Measurements from ENCODE around the gene ALDH3B1. TPM values are rescaled to one million over a fixed set of nuclear protein-coding genes. Genes with fewer than 3 reads are reported as not detected.
"Not testable (repeated sequence)": the region's sequence is repeated elsewhere in the genome, so short reads cannot be mapped to it uniquely, and the experiment has no call there.

ALDH3B1 gene
- total RNA-seq, 1 donor from 2014 or later, result 1.3 TPM

DNA sequence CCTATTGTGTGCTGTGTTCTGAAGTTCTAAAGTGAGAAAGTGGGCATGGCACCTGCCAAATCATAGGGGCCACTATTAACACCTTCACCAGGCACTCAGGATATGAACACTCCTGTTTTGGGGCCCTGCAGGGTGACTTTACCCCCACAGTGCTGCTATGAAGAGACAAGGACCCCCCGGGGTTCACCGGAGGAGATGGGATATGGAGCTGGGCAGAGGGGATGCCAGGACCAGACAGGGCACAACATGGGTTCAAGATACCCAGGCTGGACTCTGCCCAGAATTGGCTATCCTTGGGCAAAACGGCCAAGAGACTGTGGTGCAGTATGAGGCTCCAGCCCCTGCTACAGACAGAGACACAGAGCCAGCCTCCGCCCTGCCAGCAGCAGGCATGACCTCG is 15.7 kb upstream of the ALDH3B1 start:
- H3K27me3 Mint-ChIP-seq (ENCODE audit: low read depth, unreplicated experiment), result peaks cover 20% of the 10 kb centered on the region
- not testable (repeated sequence) for H3K9ac ChIP-seq (ENCODE audit: low read length); FAIRE-seq; H4K20me1 ChIP-seq (ENCODE audit: insufficient read depth, low read length); H3K27ac Mint-ChIP-seq (ENCODE audit: unreplicated experiment); H3K4me3 Mint-ChIP-seq (ENCODE audit: unreplicated experiment); H3K27ac ChIP-seq (ENCODE audit: low read depth, low read length); H3K4me3 ChIP-seq (ENCODE audit: insufficient read depth, low read depth, low read length); H3K9me3 ChIP-seq (ENCODE audit: insufficient read depth, low read depth, low read length); H3K9me3 Mint-ChIP-seq (ENCODE audit: unreplicated experiment); H3K4me1 ChIP-seq (ENCODE audit: insufficient read depth, low read length); H3K36me3 ChIP-seq (ENCODE audit: insufficient read depth, low read length); H3K4me2 ChIP-seq (ENCODE audit: low read length); DNase-seq (ENCODE audit: low read depth); H2AFZ ChIP-seq (ENCODE audit: low read depth, low read length); H3K79me2 ChIP-seq (ENCODE audit: insufficient read depth, low read length); H3K4me1 Mint-ChIP-seq (ENCODE audit: low read depth, unreplicated experiment); H3K27me3 ChIP-seq (ENCODE audit: insufficient read depth, low read length)
- peaks cover 19% of the 10 kb centered on the region for H3K36me3 Mint-ChIP-seq (ENCODE audit: low read depth, unreplicated experiment)

DNA sequence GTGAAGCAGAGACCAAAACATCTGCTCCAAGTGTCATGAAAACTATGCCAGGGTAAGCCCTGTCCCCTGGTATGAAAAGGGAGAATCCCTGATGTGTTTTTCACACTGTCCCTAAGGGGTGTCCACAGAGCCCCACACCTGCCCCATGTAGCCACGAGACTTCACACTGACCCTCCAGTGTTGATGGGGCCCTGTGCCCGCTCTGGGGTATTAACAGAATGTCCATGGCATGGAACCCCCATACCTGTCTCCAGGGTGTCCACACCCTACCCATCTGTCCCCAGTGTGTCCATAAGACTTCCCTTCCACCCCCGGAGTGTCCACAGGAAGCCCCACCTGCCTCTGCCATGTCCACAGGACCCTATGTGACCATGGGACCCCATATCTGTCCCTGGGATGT is 15.0 kb upstream of the ALDH3B1 start:
- H3K4me2 ChIP-seq (ENCODE audit: low read length); H3K9me3 Mint-ChIP-seq (ENCODE audit: unreplicated experiment); H3K27ac Mint-ChIP-seq (ENCODE audit: unreplicated experiment); FAIRE-seq; H3K9me3 ChIP-seq (ENCODE audit: insufficient read depth, low read depth, low read length); H2AFZ ChIP-seq (ENCODE audit: low read depth, low read length); DNase-seq (ENCODE audit: low read depth); H4K20me1 ChIP-seq (ENCODE audit: insufficient read depth, low read length); H3K79me2 ChIP-seq (ENCODE audit: insufficient read depth, low read length); H3K9ac ChIP-seq (ENCODE audit: low read length); H3K27ac ChIP-seq (ENCODE audit: low read depth, low read length); H3K36me3 ChIP-seq (ENCODE audit: insufficient read depth, low read length); H3K4me3 Mint-ChIP-seq (ENCODE audit: unreplicated experiment); H3K4me1 ChIP-seq (ENCODE audit: insufficient read depth, low read length); H3K27me3 ChIP-seq (ENCODE audit: insufficient read depth, low read length); H3K4me1 Mint-ChIP-seq (ENCODE audit: low read depth, unreplicated experiment); H3K4me3 ChIP-seq (ENCODE audit: insufficient read depth, low read depth, low read length): not testable (repeated sequence)
- peaks cover 15% of the 10 kb centered on the region for H3K27me3 Mint-ChIP-seq (ENCODE audit: low read depth, unreplicated experiment)
- H3K36me3 Mint-ChIP-seq (ENCODE audit: low read depth, unreplicated experiment), result peaks cover 17% of the 10 kb centered on the region

DNA sequence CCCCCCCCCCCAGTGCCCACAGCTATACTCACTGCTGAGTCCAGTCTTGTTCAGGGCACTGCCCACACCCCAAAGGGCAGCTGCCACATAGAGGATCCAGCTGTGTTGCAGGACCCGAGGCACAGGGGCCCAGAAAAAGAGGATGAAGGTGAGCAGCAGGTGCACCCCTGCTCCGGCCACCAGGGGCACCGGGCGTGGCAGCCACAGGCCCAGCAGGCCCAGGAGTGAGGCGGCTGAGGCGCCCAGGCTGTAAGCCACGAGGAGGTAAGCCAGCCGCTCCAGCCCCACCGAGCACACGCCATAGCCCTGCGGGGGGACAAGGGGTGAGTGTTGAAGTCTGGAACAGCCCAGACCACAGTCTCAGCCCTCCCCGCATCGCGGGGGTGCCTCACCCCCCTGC is 14.5 kb upstream of the ALDH3B1 start:
- peaks cover 17% of the 10 kb centered on the region for H3K36me3 Mint-ChIP-seq (ENCODE audit: low read depth, unreplicated experiment)
- H3K36me3 ChIP-seq (ENCODE audit: insufficient read depth, low read length); H3K27me3 ChIP-seq (ENCODE audit: insufficient read depth, low read length); H4K20me1 ChIP-seq (ENCODE audit: insufficient read depth, low read length); H3K79me2 ChIP-seq (ENCODE audit: insufficient read depth, low read length); H3K27ac ChIP-seq (ENCODE audit: low read depth, low read length); H3K4me2 ChIP-seq (ENCODE audit: low read length); H3K9ac ChIP-seq (ENCODE audit: low read length); FAIRE-seq; H2AFZ ChIP-seq (ENCODE audit: low read depth, low read length); H3K4me1 Mint-ChIP-seq (ENCODE audit: low read depth, unreplicated experiment); H3K4me1 ChIP-seq (ENCODE audit: insufficient read depth, low read length); H3K27ac Mint-ChIP-seq (ENCODE audit: unreplicated experiment); DNase-seq (ENCODE audit: low read depth); H3K4me3 ChIP-seq (ENCODE audit: insufficient read depth, low read depth, low read length); H3K4me3 Mint-ChIP-seq (ENCODE audit: unreplicated experiment); H3K9me3 ChIP-seq (ENCODE audit: insufficient read depth, low read depth, low read length); H3K9me3 Mint-ChIP-seq (ENCODE audit: unreplicated experiment): not testable (repeated sequence)
- peaks cover 15% of the 10 kb centered on the region for H3K27me3 Mint-ChIP-seq (ENCODE audit: low read depth, unreplicated experiment)

DNA sequence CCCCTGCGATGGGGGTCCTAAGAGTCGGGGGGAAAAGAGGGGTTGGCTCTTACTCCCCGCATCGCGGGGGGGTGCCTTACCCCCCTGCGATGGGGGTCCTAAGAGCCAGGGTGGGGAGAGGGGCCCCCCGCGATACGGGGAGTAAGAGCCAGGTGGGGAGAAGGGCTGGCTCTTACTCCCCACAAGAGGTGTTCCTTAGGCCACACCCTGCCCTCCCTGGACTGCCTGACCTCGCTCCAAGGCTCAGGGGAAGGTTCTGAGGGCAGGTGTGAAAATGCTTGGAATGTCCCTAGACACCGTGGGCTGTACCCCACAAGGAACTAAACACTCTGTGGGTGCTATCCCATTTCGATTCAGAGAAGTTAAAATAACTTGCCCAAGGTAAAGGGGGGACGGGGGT is 14.1 kb upstream of the ALDH3B1 start:
- Mint-ChIP-seq H3K27me3 (ENCODE audit: low read depth, unreplicated experiment) (peaks cover 15% of the 10 kb centered on the region), H3K9me3 (ENCODE audit: unreplicated experiment) (no peaks in the 10 kb centered on the region), H3K4me3 (ENCODE audit: unreplicated experiment) (no peak overlapping the region)

More for the DNA sequence above, 14.1 kb upstream of the ALDH3B1 start:
- Histone ChIP-seq H2AFZ (ENCODE audit: low read depth, low read length) (no peak overlapping the region), H3K4me1 (ENCODE audit: insufficient read depth, low read length) (no peaks in the 10 kb centered on the region), H3K79me2 (ENCODE audit: insufficient read depth, low read length) (no peaks in the 10 kb centered on the region), H3K4me2 (ENCODE audit: low read length) (no peak overlapping the region), H3K9ac (ENCODE audit: low read length) (no peak overlapping the region), H3K4me3 (ENCODE audit: insufficient read depth, low read depth, low read length) (no peak overlapping the region), H3K9me3 (ENCODE audit: insufficient read depth, low read depth, low read length) (no peaks in the 10 kb centered on the region), H3K27ac (ENCODE audit: low read depth, low read length) (no peak overlapping the region), H3K27me3 (ENCODE audit: insufficient read depth, low read length) (no peaks in the 10 kb centered on the region), H4K20me1 (ENCODE audit: insufficient read depth, low read length) (no peaks in the 10 kb centered on the region), H3K36me3 (ENCODE audit: insufficient read depth, low read length) (no peaks in the 10 kb centered on the region)
- Mint-ChIP-seq H3K27ac (ENCODE audit: unreplicated experiment) (no peak overlapping the region), H3K4me1 (ENCODE audit: low read depth, unreplicated experiment) (peaks cover 2% of the 10 kb centered on the region), H3K36me3 (ENCODE audit: low read depth, unreplicated experiment) (peaks cover 17% of the 10 kb centered on the region)
- TF ChIP-seq, protein P1, sequence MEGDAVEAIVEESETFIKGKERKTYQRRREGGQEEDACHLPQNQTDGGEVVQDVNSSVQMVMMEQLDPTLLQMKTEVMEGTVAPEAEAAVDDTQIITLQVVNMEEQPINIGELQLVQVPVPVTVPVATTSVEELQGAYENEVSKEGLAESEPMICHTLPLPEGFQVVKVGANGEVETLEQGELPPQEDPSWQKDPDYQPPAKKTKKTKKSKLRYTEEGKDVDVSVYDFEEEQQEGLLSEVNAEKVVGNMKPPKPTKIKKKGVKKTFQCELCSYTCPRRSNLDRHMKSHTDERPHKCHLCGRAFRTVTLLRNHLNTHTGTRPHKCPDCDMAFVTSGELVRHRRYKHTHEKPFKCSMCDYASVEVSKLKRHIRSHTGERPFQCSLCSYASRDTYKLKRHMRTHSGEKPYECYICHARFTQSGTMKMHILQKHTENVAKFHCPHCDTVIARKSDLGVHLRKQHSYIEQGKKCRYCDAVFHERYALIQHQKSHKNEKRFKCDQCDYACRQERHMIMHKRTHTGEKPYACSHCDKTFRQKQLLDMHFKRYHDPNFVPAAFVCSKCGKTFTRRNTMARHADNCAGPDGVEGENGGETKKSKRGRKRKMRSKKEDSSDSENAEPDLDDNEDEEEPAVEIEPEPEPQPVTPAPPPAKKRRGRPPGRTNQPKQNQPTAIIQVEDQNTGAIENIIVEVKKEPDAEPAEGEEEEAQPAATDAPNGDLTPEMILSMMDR (IDR thresholded peaks at IDR 0.05; ENCODE audit: insufficient read depth, low read depth, low read length), result no peak
- TF ChIP-seq EZH2 (IDR thresholded peaks at IDR 0.05; ENCODE audit: insufficient read depth, low read length), result no peak
- FAIRE-seq (no peak), DNase-seq (ENCODE audit: low read depth) (no peak)
